ENCODE measurements around the gene PLPPR4.
"Not testable (repeated sequence)": the region's sequence is repeated elsewhere in the genome, so short reads cannot be mapped to it uniquely, and the experiment has no call there.

PLPPR4 gene

GRCh38 chr1:99264201-99265021 is at the start of gene PLPPR4:
Gene PLPPR4, plus strand, starts transcription at chr1:99264492. Its CDS starts 102 bp downstream, at chr1:99264594.
- no peak for DNase-seq

GRCh38 chr1:99216956-99217355 is 47.3 kb upstream of the PLPPR4 start:
- no peak for DNase-seq

GRCh38 chr1:99217599-99217998 is 46.7 kb upstream of the PLPPR4 start:
- no peak for DNase-seq

GRCh38 chr1:99218572-99218971 is 45.7 kb upstream of the PLPPR4 start:
- DNase-seq = no peak

- no peak for DNase-seq
Observed at GRCh38 chr1:99218999-99219398, 45.3 kb upstream of the PLPPR4 start.

- no peak for DNase-seq
Observed at GRCh38 chr1:99227056-99227897, 37.0 kb upstream of the PLPPR4 start.

- no peak for DNase-seq
Observed at GRCh38 chr1:99228153-99228552, 36.1 kb upstream of the PLPPR4 start.

GRCh38 chr1:99229122-99229521 is 35.2 kb upstream of the PLPPR4 start:
- DNase-seq = no peak

- no peak for DNase-seq
Observed at GRCh38 chr1:99230695-99231094, 33.6 kb upstream of the PLPPR4 start.

- no peak for DNase-seq
Observed at GRCh38 chr1:99232172-99232571, 32.1 kb upstream of the PLPPR4 start.

- DNase-seq = no peak
Observed at GRCh38 chr1:99233446-99233845, 30.8 kb upstream of the PLPPR4 start.

- no peak for DNase-seq
Observed at GRCh38 chr1:99236756-99237155, 27.5 kb upstream of the PLPPR4 start.

GRCh38 chr1:99239690-99240089 is 24.6 kb upstream of the PLPPR4 start:
- no peak for DNase-seq

- DNase-seq = no peak
Observed at GRCh38 chr1:99240621-99241020, 23.7 kb upstream of the PLPPR4 start.

GRCh38 chr1:99246152-99246551 is 18.1 kb upstream of the PLPPR4 start:
- DNase-seq = no peak

- DNase-seq = no peak
Observed at GRCh38 chr1:99247199-99247598, 17.1 kb upstream of the PLPPR4 start.

- no peak for DNase-seq
Observed at GRCh38 chr1:99250728-99251127, 13.6 kb upstream of the PLPPR4 start.

- no peak for DNase-seq
Observed at GRCh38 chr1:99251308-99251707, 13.0 kb upstream of the PLPPR4 start.

GRCh38 chr1:99252630-99253029 is 11.7 kb upstream of the PLPPR4 start:
- no peak for DNase-seq

GRCh38 chr1:99260402-99260801 is 3.9 kb upstream of the PLPPR4 start:
- DNase-seq = not testable (repeated sequence)

- DNase-seq = no peak
Observed at GRCh38 chr1:99265124-99265523, 832 bp downstream of the PLPPR4 start.

GRCh38 chr1:99266726-99267125 is 2.4 kb downstream of the PLPPR4 start:
- no peak for DNase-seq

- no peak for DNase-seq
Observed at GRCh38 chr1:99268021-99268420, 3.7 kb downstream of the PLPPR4 start.

GRCh38 chr1:99269321-99269720 is 5.0 kb downstream of the PLPPR4 start:
- no peak for DNase-seq

Measured in activated effector memory CD4-positive, alpha-beta T cell treated with anti-CD3 and anti-CD28 coated beads, Interleukin-2, amount 50 U/mL, for 16 hours (primary cell).